Esophagus mucosa (tissue), 1 donor: ENCODE data around the gene UQCRQ. TPM values are rescaled to one million over a fixed set of nuclear protein-coding genes. Genes with fewer than 3 reads are reported as not detected.

ENCODE experiments used
- ATAC-seq: fragments of 200-7000 bp; cut with Tn5 transposase; one replicate; pipeline ENCODE4 v1.9.1; 2020
- total RNA-seq: library from RNA; stranded (reverse); gene quantifications from one replicate; pipeline ENCODE4 v1.2.4, GENCODE V29; 2023
- donor health status: DM: yes; HTN: yes; CAD: no.

The UQCRQ gene
- total RNA-seq, 1 donor from 2014 or later: 509 TPM

DNA sequence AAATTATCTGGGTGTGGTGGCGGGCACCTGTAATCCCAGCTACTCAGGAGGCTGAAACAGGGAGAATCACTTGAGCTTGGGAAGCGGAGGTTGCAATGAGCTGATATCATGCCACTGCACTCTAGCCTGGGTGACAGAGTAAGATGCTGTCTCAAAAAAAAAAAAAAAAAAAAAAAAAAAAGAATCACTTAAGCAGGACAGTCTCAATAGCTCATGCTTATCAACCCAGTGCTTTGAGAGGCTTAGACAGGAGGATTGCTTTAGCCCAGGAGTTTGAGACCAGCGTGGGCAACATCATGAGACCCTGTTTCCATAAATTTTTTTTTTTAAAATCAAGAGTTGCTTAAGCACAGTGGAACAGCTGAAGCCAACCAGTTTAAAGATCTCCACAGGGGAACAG is 49.6 kb downstream of the UQCRQ start:
- no peak for ATAC-seq

Other genes starting within 250 kb of the UQCRQ start
- not detected for gene IL13, start 208.5 kb upstream of the UQCRQ start, total RNA-seq
- gene IL4, start 192.7 kb upstream of the UQCRQ start, total RNA-seq: not detected
- gene KIF3A, start 129.1 kb upstream of the UQCRQ start, total RNA-seq: 5.5 TPM
- gene CCNI2, start 119.2 kb upstream of the UQCRQ start, total RNA-seq: not detected
- gene SEPTIN8, start 89.4 kb upstream of the UQCRQ start, total RNA-seq: 46.0 TPM
- 0.04 TPM for gene SOWAHA, start 53.3 kb upstream of the UQCRQ start, total RNA-seq
- 6.9 TPM for gene SHROOM1, start 36.0 kb upstream of the UQCRQ start, total RNA-seq
- 0.36 TPM for gene GDF9, start 173 bp upstream of the UQCRQ start, total RNA-seq
- gene LEAP2, start 7.0 kb downstream of the UQCRQ start, total RNA-seq: 0.68 TPM
- 74.3 TPM for gene AFF4, start 97.0 kb downstream of the UQCRQ start, total RNA-seq
- 20.1 TPM for gene ZCCHC10, start 159.9 kb downstream of the UQCRQ start, total RNA-seq
- gene HSPA4, start 185.4 kb downstream of the UQCRQ start, total RNA-seq: 107 TPM